Dedifferentiated amniotic fluid mesenchymal stem cell (primary cell): ENCODE data around the gene SETBP1.

Experiments used
- DNase-seq: peaks from one replicate; pipeline ENCODE4 v3.0.0-alpha.2; 2016; ENCODE audit errors: extremely low spot score

SETBP1 gene

DNA sequence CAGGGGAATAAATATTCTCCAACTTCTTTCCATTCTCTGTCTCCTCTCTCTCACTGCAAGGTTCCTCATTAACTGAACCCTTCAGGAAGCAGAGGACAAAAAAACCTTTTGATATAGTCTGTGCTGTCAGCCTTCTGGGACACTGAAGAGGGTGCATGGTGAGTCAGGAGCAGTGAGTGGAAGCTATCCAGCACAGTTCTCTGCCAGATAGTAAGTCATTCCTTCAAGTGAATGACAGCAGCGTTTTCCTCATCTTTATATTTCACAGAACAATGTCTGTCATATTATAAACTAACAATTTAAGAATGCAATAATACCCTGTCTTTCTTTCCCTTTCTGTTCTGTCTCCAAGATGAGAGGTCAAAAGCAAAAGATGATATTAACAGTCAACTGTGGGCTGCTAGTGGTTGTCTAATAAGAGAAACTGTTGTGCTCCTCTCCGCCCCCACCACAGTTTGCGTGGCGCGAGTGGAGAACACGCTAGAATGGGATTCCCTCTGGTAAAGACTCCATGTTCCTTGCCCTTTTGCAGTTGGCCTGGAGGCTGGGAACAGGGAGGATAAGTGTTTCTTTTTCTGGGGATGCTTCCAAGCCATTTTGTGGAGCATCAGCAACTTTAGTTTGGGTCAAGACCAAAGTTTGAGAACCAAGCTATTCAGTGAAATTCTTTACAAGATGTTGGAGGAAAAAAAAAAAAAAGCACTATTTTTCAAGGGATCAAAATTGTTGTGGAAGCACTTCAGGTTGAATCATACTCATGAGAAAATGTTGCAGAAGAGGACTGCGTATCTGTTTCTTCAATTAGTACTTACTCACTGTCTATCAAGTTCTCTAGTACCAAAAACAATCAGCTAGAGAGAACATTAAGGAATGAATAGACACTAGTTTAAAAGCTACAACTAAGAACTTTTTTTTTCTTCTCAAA is 430.2 kb downstream of the SETBP1 start:
- no peak for DNase-seq

GRCh38 chr18:45111502-45111848 is 430.8 kb downstream of the SETBP1 start:
- no peak for DNase-seq

DNA sequence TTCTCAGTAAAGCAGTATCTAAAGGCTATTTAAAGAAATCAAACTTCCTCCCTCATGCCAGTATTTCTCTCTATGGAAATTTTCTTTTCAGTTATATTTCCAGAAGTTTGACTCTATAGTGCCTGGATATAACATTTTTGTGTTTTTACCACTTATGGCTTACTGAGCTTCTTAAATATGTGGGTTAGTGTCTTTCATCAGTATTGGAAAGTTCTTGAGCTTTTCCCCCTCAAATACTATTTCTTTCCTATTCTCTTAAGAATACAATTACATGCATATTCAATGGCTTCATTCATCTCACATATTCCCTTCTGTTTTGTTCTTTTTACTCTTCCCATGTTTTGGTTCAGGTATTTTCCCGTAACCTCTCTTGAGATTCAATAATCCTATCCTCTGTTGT is 432.0 kb downstream of the SETBP1 start:
- no peak for DNase-seq

- DNase-seq = no peak
Measured at GRCh38 chr18:45116116-45116515, 435.4 kb downstream of the SETBP1 start.
